Spleen (tissue), 11 donors: ENCODE measurements around the gene CHST12. TPM values are rescaled to one million over a fixed set of nuclear protein-coding genes. Genes with fewer than 3 reads are reported as not detected.

Experiments
- DNase-seq: peaks from one replicate; pipeline ENCODE4 v3.0.0-alpha.2; 2020
- H3K27ac ChIP-seq, 8 donors: fragments of 200-600 bp; sonication (generic) in 7 of 8; 1 replicate in 4 of 8; 2 replicates in 4 of 8; pipeline versions ENCODE4 v1.5.0 to v1.8.0; 2016 to 2021; ENCODE audit warnings: inconsistent platforms in 4 of 8, mild to moderate bottlenecking in 4 of 8, moderate library complexity in 1 of 8
- H3K27me3 ChIP-seq, 7 donors: fragments of 200-600 bp; sonication (generic) in 6 of 7; replicated peaks in 1 of 7; 1 replicate in 4 of 7; 2 replicates in 3 of 7; pipeline versions ENCODE4 v1.5.0 to v1.8.0; 2016 to 2021; ENCODE audit warnings: inconsistent platforms in 3 of 7, mild to moderate bottlenecking in 1 of 7
- H3K36me3 ChIP-seq, 6 donors: fragments of 200-600 bp; sonication (generic) in 5 of 6; 1 replicate in 4 of 6; 2 replicates in 2 of 6; pipeline versions ENCODE4 v1.5.0 to v1.8.0; 2016 to 2021; ENCODE audit warnings: inconsistent platforms in 2 of 6
- H3K4me1 ChIP-seq, 6 donors: fragments of 200-600 bp; sonication (generic) in 5 of 6; 1 replicate in 3 of 6; 2 replicates in 3 of 6; pipeline versions ENCODE4 v1.5.0 to v1.8.0; 2016 to 2021; ENCODE audit warnings: inconsistent platforms in 3 of 6
- H3K4me3 ChIP-seq, 8 donors: fragments of 200-600 bp; sonication (generic) in 7 of 8; 1 replicate in 4 of 8; 2 replicates in 4 of 8; pipeline versions ENCODE4 v1.5.0 to v1.8.0; 2016 to 2021; ENCODE audit warnings: inconsistent platforms in 4 of 8, mild to moderate bottlenecking in 4 of 8, moderate library complexity in 2 of 8
- H3K9me3 ChIP-seq, 8 donors: fragments of 200-600 bp; sonication (generic) in 7 of 8; 1 replicate in 4 of 8; 2 replicates in 4 of 8; pipeline versions ENCODE4 v1.5.0 to v1.8.0; 2016 to 2021; ENCODE audit warnings: inconsistent platforms in 4 of 8
- CTCF ChIP-seq, 11 experiments: fragments of 200-600 bp in 7 of 11; fragments of 450-650 bp in 4 of 11; sonication (generic) in 4 of 11; IDR thresholded peaks in 8 of 11; conservative IDR thresholded peaks in 3 of 11; 1 replicate in 7 of 11; 2 replicates in 4 of 11; pipeline versions ENCODE4 v1.4.0 to v1.8.0; 2016 to 2021; ENCODE audit warnings: antibody characterized with exemption in 11 of 11, inconsistent platforms in 4 of 11, mild to moderate bottlenecking in 1 of 11
- POLR2A ChIP-seq, 3 donors: fragments of 450-650 bp; IDR thresholded peaks; one replicate each; pipeline ENCODE4 v1.5.1; 2017; ENCODE audit warnings: antibody characterized with exemption in 3 of 3, mild to moderate bottlenecking in 1 of 3
- POLR2AphosphoS5 ChIP-seq, 3 donors: sonication (generic); formaldehyde crosslinking; IDR thresholded peaks; one replicate each; pipeline ENCODE4 v1.5.1; 2017; ENCODE audit warnings: antibody characterized with exemption in 3 of 3
- WGBS, 5 donors: extraction: QIAGEN DNeasy Blood & Tissue Kit in 3 of 5; methylation state at CpG; one replicate each; pipeline versions ENCODE4 v1.1.5 to v1.1.7; 2013 to 2018; 5-methylcytosine and 5-hydroxymethylcytosine counted together
- intact Hi-C: fragments of 100-400 bp; cut with DNase I; formaldehyde crosslinking; loops from one replicate; pipeline ENCODE4 v1.15.0; 2023; ENCODE audit warnings: low total_unique reads
- polyA plus RNA-seq, 3 donors: library from polyadenylated mRNA; stranded (reverse); fragments of 200-250 nt; gene quantifications; one replicate each; pipeline ENCODE4 v1.2.1, GENCODE V29; 2013
- total RNA-seq, 7 donors: library from RNA; depleted of rRNA in 3 of 7; stranded (reverse); fragments of >200 nt in 3 of 7; fragmentation: NEBNext Ultra II Directional in 4 of 7; extraction: Animal tissue kit (Norgen Biotek cat#: 25700) in 4 of 7; gene quantifications; one replicate each; pipeline versions ENCODE4 v1.1.0 to v1.2.1, GENCODE V29; 2016 to 2021
- donor health status: healthy with polysubstance abuse.
- donor health status: DM: no; HTN: no; CAD: no; lungs with moderate emphysema.
- donor health status: DM: no; HTN: no; CAD: no.
- donor health status: Bipolar disorder and iron deficiency.
- donor health status: healthy.
- donor health status: DM: no; HTN: no; CAD: no.
- donor health status: DM: yes; HTN: yes; CAD: no.

The CHST12 gene
- total and polyA plus RNA-seq, 10 donors = 7.7 to 51.4 (median 31.6) TPM

DNA sequence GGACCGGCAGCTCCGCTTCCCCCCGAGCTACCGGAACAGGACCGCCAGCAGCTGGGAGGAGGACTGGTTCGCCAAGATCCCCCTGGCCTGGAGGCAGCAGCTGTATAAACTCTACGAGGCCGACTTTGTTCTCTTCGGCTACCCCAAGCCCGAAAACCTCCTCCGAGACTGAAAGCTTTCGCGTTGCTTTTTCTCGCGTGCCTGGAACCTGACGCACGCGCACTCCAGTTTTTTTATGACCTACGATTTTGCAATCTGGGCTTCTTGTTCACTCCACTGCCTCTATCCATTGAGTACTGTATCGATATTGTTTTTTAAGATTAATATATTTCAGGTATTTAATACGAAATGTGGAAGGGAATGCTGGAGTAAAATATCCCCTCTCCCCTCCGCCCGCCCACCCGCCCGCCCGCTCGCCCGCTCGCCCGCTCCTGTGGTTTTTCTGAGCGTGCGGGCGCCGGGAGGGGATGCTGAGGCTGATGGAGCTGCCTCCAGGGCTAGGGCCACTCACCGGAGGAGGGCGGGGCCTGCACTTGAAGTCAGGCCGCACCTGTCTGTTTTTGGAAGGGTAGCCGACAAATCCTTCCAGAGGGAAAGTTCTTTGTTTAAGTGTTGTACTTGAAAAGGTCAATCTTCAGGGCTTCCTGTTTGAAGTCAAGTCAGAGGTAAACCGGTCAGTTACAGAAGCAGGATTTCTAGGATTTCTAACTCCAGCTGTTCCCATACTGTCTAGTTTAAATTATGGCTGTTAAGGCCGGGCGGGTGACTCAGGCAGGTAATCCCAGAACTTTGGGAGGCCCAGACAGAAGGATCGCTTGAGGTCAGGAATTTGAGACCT, 30.5 kb downstream of the CHST12 start:
- H3K27me3 ChIP-seq = no peaks in the 10 kb centered on the region
- DNase-seq = no peak
- 94 to 96% (median 94%) methylated on average over 38 to 42 of the region's 42 CpGs for WGBS, 5 donors
- H3K27ac ChIP-seq = no peak overlapping the region
- H3K9me3 ChIP-seq = peaks cover 0 to 20% (median 12%) of the 10 kb centered on the region in 8 donors
- H3K36me3 ChIP-seq = peaks cover 0 to 80% (median 43%) of the 10 kb centered on the region in 6 donors
- no peak overlapping the region for H3K4me3 ChIP-seq
- TF ChIP-seq CTCF (IDR thresholded peaks at IDR 0.05 in 8 of 11, conservative IDR thresholded peaks at IDR 0.05 in 3 of 11) (no peak), POLR2A (IDR thresholded peaks at IDR 0.05) (no peak), POLR2AphosphoS5 (IDR thresholded peaks at IDR 0.05) (no peak)
- intact Hi-C loops = no loop called here
- peaks cover 0 to 25% (median 8%) of the 10 kb centered on the region in 6 donors for H3K4me1 ChIP-seq

DNA sequence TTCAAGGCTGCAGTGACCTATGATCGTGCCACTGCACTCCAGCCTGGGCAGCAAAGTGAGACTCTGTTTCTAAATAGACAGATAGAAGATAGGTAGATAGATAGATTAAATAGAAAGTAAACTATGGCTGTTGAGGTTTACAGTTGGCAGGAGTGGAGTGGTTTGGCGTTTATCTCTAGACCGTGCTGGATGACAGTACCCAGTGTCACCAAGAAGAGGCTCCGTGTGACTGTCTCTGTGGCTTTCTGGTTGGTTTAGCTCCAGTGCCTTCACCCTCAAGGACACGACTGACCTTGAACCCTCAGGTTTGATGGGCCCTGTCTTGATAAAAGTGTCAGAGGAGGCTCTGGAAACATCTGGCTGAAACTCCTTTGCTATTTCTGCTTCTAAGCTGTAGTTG, 31.7 kb downstream of the CHST12 start:
- intact Hi-C loops = no loop called here
- no peak for DNase-seq
- TF ChIP-seq POLR2A (IDR thresholded peaks at IDR 0.05) = no peak
- TF ChIP-seq POLR2AphosphoS5 (IDR thresholded peaks at IDR 0.05) = no peak
- TF ChIP-seq CTCF (IDR thresholded peaks at IDR 0.05 in 8 of 11, conservative IDR thresholded peaks at IDR 0.05 in 3 of 11) = no peak
- Histone ChIP-seq H3K27ac (no peak overlapping the region), H3K36me3 (peaks cover 0 to 92% (median 45%) of the 10 kb centered on the region in 6 donors), H3K27me3 (no peaks in the 10 kb centered on the region), H3K4me1 (peaks cover 0 to 25% (median 6%) of the 10 kb centered on the region in 6 donors), H3K9me3 (peaks cover 0 to 15% (median 12%) of the 10 kb centered on the region in 8 donors), H3K4me3 (no peak overlapping the region)
- WGBS, 5 donors = 73 to 88% (median 84%) methylated on average over 5 of the region's 5 CpGs

DNA sequence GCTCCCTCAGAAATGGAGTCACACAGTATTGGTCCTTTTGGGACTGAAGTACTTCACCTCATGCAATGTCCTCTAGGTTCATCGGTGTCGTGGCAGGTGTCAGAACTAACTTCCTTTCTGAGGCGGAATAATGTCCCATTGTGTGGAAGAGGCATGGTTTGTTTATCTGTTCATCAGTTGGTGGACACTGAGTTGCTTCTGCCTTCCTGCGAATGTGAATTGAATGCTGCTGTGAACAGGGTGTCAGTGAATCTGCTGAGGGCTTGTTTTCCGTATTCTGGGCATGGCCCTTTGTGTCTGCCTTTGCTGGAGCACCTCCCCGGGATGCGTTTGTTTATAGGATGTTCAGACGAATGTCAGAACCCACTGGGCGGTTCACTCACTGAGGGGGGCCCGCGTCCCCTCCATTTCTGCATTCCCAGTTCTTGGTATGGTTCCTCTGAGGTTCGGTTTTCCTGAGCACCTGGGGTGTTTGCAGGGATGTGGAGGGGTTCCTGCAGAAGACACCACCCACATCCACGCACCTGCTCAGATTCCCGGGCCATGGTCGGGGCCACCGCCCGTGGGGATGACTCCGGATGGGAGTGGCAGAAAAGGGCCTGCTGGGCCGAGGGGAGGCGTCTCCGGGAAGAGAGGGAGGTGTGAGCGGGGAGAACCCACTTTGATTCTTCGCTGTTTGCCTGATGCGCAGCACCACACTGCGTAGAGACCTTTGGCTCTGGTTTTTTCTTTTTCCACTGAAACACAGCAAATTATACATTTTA, 33.1 kb downstream of the CHST12 start:
- WGBS, 5 donors = 91 to 93% (median 93%) methylated on average over 21 to 25 of the region's 25 CpGs
- peaks cover 0 to 82% (median 45%) of the 10 kb centered on the region in 6 donors for H3K36me3 ChIP-seq
- DNase-seq = no peak
- no peaks in the 10 kb centered on the region for H3K27me3 ChIP-seq
- H3K27ac ChIP-seq = no peak overlapping the region
- peaks cover 0 to 1% (median 0%) of the 10 kb centered on the region in 8 donors for H3K9me3 ChIP-seq
- peak in 1 of 3 donors; percentile 23 for TF ChIP-seq POLR2AphosphoS5 (IDR thresholded peaks at IDR 0.05)
- no peak for TF ChIP-seq POLR2A (IDR thresholded peaks at IDR 0.05)
- intact Hi-C loops = no loop called here
- peaks cover 0 to 29% (median 4%) of the 10 kb centered on the region in 6 donors for H3K4me1 ChIP-seq
- H3K4me3 ChIP-seq = no peak overlapping the region

- DNase-seq = no peak
- intact Hi-C loops = no loop called here
- Histone ChIP-seq H3K27me3 (no peaks in the 10 kb centered on the region), H3K4me3 (no peak overlapping the region), H3K36me3 (peaks cover 0 to 85% (median 45%) of the 10 kb centered on the region in 6 donors), H3K27ac (no peak overlapping the region), H3K9me3 (no peaks in the 10 kb centered on the region), H3K4me1 (peaks cover 0 to 30% (median 0%) of the 10 kb centered on the region in 6 donors)
- TF ChIP-seq POLR2A (IDR thresholded peaks at IDR 0.05) (no peak), CTCF (IDR thresholded peaks at IDR 0.05 in 8 of 11, conservative IDR thresholded peaks at IDR 0.05 in 3 of 11) (no peak)
- WGBS, 5 donors = 85 to 96% (median 92%) methylated on average over 9 of the region's 9 CpGs
Measured at GRCh38 chr7:2437136-2437535, 33.7 kb downstream of the CHST12 start.
